GM18511 (cell line): ENCODE measurements around the gene CTNNBL1.

Experiments used
- ATAC-seq: cut with Tn5 transposase; IDR thresholded peaks from one replicate; pipeline ENCODE4 v1.9.1; 2021; ENCODE audit warnings: mild to moderate bottlenecking, moderate library complexity; ENCODE audit not compliant: unreplicated experiment

CTNNBL1 gene

DNA sequence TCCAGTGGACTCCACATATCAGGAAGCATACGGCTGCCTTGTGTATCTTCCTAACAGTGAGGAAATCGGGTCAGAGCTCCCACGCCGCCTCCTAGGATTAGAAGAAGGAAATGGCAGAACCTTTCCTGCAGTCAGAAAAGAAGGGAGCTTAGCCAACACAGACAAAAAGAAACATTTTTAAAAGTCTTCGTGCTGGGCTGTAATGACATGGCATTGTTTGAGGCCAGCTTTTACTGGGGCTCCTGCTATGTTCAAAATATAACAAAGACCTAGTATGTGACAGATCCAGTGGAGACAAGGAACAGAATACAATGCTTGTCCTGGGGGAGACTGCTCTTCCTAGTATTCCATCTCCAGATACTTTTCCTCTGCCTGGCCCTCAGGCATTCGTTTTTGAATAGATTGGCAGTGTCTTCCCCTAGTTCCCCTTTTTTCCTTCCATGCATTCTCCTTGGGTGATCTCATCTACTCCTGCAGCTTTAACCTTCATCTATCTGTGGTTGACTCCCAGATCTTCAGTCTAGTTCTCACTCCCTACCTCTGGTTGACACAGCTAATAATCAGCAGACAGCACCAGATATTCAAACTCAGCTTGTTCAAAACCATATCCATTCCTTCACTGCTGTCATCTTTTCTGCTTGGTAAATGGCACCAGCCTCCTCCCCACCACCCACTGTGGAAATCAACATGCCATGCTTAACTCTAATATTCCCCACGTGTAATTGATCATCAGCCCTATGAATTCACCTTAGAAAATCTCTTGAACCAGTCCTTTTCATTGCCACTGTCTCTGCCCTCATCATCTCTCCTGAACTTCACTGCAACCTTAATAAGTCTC, 114.6 kb downstream of the CTNNBL1 start:
- no peak for ATAC-seq

DNA sequence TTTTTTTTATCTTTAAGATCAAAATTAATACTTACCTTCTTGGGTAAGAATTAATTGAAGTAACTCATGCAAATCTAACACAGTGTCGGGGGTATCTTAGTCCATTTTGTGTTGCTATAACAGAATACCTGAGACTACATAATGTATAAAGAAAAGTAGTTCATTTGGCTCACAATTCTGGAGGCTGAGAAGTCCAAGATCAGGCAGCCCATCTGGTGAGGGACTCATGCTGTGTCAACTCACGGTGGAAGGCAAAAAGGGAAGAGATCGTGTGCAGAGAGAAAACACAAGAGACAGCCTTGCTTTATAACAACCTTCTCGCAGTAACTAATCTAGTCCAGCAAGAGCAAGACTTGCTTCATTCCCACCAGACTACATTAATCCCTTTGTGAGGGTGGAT, 116.2 kb downstream of the CTNNBL1 start:
- ATAC-seq, result no peak

DNA sequence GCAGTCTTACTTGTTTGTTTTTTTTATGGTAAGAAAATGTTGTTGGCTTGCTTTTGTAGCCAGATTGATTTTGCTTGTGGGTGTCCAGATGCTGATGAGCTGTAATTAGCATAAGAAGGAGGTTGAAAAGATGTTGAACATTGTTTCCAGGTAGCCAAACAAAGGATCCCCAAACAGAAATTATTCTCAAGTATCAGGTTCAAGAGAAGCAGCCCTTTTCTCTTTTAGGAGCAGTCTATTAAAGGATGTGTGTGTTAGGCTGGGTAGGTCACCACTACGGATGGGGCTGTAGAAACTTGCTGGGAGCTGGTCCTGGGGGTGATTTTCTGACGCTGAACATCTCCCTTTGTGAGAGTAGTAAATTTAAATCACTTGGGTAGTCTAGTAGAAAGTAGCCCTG, 122.2 kb downstream of the CTNNBL1 start:
- no peak for ATAC-seq

DNA sequence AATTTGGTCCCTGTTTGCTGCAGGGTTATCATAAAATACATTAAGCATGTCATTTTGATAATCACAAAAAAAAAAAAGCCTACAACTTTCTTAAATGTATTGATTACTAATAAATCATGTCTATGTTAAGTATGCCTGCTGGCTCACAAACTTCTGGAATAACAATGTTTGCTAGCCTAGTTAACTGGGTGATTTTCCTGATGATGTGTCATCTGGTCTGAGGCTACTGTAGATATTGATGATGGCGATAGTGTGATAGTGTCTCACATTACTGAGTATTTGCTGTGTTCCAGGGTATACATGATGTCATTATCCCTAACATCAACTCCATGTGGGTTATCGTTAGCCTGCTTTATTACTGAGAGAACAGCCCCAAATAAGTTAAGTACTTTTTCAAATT, 122.9 kb downstream of the CTNNBL1 start:
- ATAC-seq, result no peak

DNA sequence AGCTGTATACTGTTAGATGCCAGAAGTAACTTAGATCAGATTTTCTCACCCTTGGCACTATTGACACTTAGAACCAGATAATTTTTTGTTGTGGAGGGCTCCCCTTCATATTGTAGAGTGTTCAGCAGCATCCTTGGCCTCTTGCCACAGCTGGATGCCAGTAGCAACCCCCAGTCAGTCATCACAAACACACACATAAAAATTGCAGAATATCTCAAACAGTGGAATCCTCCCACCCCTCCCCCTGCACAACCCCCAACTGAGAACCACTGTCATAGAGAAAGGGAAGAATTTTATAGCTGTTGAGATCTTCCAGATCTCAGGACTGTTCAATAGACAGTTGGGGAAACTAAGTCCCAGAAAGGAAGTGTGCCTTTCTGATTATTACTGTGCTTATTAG, 127.9 kb downstream of the CTNNBL1 start:
- no peak for ATAC-seq

DNA sequence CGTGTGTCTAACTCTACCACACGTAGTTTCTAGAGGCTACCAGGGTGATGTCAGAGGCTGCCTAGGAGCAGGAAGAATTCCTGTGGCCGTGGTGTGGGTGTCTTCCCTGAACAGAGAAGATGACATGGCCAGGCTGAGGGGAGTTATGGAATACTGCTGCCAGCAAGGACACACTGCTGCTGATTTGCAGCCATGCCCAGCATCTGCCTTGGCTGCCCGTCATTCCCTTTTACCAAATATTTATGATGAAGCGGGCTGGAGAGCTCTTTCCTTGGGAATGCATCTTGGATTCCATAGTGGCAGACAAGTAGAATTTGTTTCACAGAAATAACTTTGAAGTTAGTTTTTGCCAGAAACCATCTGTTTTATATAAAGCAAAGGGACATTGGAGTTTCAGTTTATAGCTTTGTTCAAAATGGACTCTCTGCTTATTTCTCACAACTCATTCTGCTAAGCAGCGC, 128.3 kb downstream of the CTNNBL1 start:
- no peak for ATAC-seq

DNA sequence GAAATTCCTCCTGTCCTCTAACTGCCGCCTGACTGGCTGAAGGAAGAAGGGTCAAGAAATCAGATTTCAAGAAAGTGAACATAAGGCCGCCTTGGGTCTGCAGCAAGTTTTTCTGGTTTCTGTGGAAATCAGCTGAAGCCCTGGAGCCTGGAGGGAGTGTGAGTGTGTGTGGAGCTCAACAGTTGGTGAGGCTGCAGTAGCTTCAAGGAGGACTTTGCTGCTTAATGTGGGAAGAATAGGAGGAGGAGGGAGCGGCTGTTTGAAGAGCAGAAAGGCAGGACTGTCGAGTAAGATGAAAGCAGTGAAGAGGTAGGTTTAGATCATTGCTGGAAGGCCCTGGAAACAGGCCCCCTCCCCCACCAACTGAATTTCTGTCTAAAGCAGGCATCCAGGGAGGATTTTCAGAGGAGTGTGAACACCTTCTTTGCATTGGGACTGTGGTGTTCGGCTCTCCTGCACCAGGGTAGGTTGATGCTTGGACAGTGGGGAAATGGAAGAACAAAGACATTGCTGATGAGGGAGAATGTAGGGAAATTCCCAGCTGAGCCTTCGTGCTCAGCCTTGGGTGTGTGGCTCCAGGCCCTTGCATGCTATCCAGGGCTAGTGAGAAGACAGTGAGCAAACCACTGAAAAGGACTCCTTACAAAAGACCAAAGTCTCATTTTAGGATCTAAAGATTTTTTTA, 129.6 kb downstream of the CTNNBL1 start:
- ATAC-seq, result no peak

DNA sequence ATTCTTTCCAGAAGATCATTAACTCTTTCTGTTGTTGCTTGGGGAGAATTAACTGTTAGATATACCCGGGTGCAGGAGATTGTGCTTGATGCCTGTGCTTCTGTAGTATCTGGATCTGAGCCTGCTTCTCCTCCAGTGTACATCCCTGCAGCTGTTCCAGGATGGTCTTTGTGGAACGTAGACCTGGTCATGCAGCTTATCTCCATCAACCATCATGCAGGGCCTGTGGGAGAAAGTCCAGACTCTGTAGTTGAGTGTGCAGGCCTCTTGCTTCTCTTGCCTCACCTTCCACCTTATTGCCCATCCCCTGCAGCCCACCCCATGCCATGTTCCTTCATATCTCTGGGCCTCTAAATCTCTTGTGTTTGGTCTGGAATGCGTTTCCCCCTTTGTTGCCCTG, 133.8 kb downstream of the CTNNBL1 start:
- no peak for ATAC-seq

DNA sequence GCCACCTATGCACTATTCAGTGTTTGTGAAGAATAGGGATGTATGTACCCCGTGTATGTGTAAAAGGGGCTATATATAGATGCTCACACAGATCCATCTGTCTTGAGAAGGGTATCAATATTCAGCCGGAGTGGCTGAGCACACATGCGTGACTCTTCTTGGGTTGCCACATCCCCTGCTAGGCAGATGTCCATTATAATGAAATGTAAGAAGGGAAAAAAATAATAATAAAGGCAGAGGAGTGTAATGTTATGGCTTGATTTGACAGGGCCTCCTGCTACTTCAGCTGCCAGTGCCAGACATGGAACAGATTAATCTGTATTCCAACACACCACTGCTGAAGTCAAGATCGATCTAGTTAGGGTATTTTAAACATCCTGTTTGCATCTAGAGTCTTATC, 134.9 kb downstream of the CTNNBL1 start:
- no peak for ATAC-seq

DNA sequence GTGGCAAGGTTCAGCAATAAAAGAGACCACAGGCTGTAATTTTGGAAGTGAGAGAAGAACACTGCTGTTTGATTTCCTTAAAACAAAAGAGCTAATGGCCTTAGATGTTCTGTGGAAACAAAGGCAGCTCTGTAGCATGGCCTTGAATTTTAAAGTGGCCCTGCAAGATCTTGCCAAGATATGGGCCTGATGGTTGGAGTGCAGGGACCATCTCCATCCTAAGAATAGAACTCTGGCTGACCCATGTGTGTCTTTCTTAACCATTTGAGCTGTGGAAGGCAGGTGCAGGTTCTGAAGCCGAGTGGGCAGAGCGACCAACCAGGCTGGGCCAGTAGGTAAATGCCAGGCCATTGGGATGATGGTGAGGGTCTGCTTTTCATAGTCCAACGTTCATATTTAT, 135.3 kb downstream of the CTNNBL1 start:
- no peak for ATAC-seq

DNA sequence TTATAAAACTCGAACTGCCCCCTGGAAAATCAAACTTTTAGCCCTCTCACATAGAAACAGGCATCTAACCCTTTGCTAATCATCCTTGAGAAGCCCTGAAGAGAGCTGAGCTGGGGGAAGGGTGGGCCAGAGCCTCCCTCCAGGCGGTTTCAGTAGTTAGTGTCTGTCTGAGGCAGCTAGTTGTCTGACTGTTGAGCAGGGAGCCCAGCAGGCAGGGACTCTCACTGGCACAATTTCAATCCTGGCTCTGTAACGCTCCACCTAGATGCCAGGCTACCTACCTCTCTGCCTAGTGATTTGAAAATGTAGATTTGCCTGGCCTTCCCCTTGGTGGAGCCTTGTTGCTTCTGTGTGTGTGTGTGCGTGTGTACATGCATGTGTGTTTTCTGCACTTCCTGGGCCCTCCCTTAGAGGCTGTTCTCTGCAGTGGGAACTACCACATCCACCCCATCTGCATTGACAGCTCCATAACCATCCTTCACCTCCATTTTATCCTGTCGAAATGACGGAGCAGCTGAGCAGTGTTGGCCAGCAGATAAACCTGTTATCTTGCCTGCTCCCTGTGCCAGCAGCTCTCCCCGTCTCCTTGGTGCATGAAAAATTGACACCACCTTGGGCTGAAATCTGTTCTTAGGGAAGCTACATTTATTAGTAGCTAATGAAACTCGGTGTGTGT, 139.5 kb downstream of the CTNNBL1 start:
- ATAC-seq, result no peak

DNA sequence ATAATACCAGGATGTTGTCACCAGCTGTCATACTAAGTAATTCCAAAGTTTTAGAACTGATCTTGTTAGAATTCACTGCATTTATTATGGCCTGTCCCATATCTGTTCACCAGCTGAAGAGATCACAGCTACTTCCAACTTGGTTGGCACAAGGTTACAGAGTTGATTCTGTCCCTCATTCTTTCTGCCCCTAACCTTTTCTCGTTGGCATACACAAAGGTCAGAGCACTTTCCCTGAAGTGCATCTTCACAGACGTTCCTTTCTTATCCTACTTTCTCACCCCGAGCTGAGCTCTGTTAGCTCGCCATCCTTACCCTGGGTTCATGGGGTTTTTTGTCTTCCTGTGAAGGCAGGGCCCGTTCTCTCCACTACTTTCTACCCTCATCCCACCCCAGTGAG, 143.1 kb downstream of the CTNNBL1 start:
- no peak for ATAC-seq

DNA sequence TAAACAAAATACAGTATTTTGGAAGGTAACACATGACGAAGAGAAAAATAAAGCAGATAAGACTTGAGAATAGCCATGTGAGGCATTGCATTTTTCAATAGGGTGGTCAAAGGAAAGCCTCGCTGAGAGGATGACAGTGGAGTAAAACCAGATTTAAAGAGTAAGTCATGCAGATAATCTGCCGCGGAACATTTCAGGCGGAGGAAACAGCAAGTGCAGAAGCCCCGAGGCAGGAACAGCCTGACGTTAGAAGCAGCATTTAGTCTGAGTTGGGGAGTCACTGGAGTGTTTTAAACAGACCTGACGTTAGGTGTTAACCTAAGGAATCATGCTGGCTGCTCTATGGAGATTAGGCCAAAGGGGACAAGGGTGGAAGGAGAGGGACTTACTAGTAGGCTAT, 144.1 kb downstream of the CTNNBL1 start:
- ATAC-seq, result no peak

DNA sequence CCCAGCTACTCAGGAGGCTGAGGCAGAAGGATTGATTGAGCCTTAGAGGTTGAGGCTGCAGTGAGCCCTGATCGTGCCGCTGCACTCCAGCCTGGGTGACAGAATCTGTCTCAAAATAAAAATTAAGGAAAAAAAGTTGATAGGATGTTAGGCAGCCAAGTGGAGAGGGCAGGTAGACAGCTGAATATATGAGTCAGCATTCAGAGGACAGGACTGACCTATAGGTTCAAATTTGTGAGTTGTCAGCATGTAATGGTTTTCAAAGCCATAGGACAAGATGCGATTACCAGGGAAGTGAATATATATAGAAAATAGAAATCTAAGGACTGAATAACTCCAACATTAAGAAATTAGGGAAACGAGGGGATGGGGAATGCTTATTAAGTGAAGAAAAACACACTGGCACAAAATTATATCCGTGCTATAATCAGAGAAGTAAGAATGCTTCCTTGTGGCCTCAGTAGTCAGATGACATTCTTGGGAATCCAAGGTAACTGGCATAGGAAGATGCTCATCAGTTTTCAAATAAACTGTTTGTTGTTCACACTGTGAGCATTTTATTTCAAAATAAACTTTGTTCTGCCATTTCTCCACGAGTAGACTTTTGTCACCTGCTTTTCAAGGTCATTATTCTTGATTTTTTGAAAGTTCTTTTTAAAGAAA, 145.1 kb downstream of the CTNNBL1 start:
- ATAC-seq, result no peak

DNA sequence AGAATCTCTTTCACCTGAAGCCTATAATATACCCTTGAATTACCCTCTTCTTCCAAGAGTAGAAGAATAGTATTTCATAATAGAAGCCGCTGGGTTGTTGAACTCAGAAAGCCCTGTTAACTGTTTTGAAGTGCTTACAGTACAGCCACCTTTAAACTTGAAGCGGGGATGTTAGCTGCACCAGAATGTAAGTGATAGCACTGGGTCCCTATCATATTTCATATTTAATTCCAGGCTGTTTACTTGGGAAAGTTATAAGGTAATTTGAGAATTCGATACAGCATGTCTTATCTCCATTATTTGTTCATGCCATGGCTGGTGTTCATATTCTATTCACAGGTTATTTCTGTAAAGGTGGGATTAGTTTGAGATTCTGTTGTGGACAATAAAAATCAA, 145.6 kb downstream of the CTNNBL1 start:
- ATAC-seq, result no peak

DNA sequence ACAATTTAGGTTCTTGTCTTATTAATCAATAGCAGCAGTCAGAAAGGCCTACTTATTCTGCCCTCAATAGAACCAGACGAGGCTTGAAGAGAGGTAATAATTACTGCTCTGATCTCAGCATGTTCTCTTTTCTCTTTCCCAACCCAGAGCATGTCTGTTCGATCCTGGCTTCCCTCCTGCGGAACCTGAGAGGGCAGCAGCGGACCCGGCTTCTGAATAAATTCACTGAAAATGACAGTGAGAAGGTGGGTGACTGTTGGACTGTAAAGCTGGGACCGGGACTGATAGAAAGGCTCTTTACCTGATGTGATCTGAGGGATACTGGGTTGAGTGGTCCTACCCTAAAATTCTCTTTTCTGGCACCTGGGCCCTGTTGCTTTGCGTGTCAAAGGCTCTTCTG, 146.1 kb downstream of the CTNNBL1 start:
- ATAC-seq, result no peak

DNA sequence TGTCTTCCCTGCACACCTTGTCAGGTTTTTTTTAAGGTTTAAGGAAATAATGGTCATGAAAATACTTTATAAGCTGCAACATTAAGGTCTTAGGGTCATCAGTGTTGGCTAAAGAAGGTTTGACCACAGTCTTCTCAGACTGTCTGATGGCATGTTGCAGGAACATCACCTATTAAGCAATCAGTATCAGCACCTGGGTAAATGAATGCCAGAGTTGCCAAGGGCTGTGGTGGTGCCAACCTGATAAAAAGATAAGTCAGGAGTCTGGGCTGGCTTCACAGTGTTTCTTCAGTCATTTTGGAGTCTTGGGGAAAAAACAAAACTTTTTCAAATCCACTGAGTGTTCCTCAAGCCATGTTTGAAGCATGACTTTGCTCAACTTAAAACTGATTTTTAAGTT, 147.6 kb downstream of the CTNNBL1 start:
- ATAC-seq, result no peak

DNA sequence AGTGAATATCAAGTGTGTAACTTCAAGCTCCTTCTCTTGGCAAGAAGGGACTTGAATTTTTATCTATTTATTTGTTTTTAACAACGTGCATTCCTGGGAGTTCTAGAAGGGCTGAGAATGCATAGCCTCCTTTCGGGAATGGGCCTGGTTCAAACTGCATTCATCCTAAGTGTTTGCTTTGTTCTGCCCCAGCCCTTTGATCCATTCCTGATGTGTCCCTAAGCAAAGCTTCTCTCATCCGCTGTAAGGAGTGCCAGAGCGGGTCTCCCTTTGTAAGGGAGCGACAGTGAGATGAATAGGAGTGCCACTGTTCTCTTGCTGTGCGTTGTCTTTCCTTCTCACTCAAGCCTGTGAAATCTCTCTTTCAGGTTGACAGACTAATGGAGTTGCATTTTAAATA, 148.1 kb downstream of the CTNNBL1 start:
- no peak for ATAC-seq

DNA sequence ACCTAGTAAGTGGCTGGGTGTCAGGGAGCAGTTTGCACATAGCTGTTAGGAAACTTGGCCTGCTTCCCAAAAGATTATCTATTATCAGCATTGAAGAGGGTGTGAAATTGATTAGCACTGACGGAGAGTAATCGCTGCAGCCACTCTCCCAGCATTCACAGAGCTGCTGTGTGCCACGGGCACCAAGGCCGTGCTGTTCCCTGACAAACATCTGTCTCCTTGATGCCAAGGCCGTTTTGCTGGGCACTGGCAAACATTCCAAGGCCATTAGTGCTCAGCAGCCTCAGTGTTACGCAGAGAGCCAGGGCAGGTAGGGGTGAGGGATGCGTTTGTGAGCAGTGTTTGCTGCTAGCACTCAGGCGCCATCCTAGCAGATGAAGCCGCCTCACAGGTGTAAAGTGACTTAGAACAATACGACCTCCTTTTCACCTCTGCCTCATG, 151.4 kb downstream of the CTNNBL1 start:
- no peak for ATAC-seq

DNA sequence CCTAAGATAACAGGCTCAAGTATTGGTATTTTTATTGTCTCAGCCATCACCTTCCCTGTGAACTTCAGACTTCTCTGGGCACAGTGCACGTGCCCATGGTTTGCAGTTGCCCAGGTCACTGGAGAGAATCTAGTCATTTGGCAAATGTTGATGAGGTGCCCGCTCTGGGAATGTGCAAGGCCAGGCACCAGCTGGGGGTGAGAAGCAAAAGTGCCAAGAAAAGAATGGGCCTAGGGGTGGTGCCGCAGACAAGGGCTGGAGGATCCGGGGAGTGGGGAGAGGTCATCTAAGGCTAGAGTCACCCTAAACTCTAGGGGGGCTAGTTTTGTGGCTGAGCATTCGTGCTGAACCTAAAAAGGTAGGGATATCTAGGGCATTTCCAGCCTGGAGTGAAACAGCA, 152.0 kb downstream of the CTNNBL1 start:
- no peak for ATAC-seq

DNA sequence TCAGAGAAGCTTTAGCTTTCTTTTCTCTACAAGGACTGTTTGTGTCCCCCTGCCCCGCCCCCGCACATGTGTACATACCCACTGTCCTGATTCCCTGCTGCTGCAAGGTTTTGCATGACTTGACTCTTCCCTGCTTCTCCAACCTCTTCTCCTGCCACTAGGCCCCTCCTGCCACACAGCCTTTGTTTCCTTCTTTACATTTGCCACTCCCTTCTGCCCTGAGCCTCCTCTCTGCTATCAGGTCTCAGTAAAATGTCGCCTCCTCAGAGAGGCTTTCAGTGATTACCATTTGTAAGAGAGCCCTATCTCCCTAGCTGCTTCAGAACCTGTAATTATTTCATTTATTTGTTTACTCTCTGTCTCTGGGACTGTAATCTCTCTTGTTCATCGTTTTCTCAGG, 152.7 kb downstream of the CTNNBL1 start:
- no peak for ATAC-seq
